ENCODE measurements around the gene MTUS2.

MTUS2 gene

DNA sequence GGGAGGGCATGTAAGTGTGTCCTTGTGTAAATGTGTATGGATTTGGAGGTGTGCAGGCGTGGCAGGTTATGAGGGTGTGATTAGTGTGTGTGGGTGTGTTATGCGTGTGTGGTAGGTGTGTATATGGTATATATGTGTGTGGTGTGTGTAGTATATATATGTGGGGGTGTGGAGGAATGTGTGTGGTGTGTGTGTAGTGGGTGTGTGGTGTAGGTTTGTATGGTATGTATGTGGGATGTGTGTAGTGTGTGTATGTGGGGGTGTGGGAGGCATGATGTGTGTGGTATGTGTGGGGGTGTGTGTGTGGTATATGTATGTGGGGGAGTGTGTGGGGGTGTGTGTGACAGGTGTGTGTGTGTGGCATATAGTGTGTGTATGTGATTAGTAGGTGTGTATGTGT, 671.1 kb downstream of the MTUS2 start:
- no peak for DNase-seq (ENCODE audit: low read depth)
- H3K4me3 ChIP-seq (ENCODE audit: low read length): no peak overlapping the region
- TF ChIP-seq, protein P1, sequence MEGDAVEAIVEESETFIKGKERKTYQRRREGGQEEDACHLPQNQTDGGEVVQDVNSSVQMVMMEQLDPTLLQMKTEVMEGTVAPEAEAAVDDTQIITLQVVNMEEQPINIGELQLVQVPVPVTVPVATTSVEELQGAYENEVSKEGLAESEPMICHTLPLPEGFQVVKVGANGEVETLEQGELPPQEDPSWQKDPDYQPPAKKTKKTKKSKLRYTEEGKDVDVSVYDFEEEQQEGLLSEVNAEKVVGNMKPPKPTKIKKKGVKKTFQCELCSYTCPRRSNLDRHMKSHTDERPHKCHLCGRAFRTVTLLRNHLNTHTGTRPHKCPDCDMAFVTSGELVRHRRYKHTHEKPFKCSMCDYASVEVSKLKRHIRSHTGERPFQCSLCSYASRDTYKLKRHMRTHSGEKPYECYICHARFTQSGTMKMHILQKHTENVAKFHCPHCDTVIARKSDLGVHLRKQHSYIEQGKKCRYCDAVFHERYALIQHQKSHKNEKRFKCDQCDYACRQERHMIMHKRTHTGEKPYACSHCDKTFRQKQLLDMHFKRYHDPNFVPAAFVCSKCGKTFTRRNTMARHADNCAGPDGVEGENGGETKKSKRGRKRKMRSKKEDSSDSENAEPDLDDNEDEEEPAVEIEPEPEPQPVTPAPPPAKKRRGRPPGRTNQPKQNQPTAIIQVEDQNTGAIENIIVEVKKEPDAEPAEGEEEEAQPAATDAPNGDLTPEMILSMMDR (conservative IDR thresholded peaks at IDR 0.05; ENCODE audit: low read depth, low read length): no peak

DNA sequence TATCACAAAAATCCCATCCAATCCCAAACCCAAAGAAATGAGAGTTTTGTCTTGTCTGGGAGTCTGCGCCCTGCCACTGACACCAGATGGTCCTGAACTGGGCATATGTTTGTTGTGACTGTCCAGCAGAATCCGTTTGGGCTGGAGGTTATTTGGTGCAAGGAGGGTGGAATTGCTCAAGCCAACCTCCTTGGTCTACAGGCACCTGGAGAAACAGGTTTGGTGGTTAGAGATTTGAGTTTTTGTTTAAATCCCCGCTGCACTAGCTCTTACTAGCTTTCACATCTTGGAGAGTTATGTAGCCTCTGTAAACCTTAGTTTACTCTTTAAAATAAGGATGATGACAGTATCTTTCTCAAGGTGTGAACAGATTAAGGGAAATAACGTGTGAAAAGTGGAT, 673.7 kb downstream of the MTUS2 start:
- H3K4me3 ChIP-seq (ENCODE audit: low read length): no peak overlapping the region
- DNase-seq (ENCODE audit: low read depth): no peak
- TF ChIP-seq, protein P1 (conservative IDR thresholded peaks at IDR 0.05; ENCODE audit: low read depth, low read length): no peak

DNA sequence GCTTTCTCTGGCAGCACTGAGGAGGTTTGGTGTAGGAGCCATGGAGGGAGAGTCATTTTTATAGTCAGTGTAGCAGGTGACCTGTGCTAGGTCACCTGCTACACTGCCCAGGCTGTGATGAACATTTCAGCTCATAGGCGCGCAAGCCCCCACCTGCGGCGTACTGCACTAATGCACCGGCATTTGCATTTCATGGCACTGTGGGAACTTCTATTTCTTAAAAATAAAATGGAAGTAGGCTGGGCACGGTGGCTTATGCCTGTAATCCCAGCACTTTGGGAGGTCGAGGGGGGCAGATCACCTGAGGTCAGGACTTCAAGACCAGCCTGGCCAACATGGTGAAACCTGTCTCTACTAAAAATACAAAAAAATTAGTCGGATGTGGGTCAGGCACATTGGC, 674.4 kb downstream of the MTUS2 start:
- TF ChIP-seq, protein P1 (conservative IDR thresholded peaks at IDR 0.05; ENCODE audit: low read depth, low read length): no peak
- DNase-seq (ENCODE audit: low read depth): no peak
- H3K4me3 ChIP-seq (ENCODE audit: low read length): no peak overlapping the region

DNA sequence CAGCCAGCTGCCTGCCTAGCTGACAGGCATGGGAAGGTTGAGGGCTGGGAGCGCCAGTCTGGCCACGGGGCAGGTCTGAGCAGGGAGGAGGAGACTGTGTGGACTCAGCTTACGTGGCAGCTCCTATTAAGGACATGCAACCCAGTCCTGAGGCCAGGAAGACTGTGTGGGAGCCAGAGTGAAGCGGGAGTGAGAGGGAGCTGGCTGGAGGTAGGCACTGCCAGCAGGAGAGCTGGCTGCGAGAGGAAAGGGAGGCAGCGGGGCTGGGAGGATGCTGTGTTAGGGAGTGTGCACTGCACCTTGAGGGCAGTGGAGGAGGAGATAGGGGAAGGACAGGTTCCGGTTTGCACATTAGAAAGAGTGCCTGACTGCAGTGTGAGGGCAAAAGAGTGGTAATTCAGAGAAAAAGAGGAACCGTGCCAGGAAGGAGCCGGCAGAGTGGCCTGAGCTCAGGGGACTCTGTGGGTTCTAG, 676.1 kb downstream of the MTUS2 start:
- H3K4me3 ChIP-seq (ENCODE audit: low read length): no peak overlapping the region
- no peak for DNase-seq (ENCODE audit: low read depth)
- TF ChIP-seq, protein P1 (conservative IDR thresholded peaks at IDR 0.05; ENCODE audit: low read depth, low read length): no peak

DNA sequence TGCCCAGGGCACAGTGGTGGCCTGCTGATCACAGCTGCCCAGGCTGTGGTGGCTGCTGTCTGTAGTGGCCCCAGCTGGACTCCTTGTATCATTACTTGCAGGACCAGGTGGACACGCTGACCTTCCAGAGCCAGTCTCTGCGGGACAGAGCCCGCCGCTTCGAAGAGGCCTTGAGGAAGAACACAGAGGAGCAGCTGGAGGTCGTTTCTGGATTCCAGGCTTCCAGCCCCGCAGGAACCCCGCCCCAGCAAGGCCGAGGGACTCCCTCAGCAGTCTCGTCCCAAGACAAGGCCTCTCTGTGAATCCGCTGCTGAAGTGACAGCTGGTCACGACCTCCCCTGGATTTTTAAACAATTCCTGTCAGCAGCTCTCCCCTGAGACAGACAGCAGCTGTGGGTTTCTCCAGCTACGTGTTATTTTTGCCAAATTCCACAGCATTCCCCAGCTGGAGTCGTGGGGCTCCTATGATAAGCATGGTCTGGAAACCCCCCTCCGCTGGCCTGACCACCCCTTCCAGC, 677.1 kb downstream of the MTUS2 start:
- no peak overlapping the region for H3K4me3 ChIP-seq (ENCODE audit: low read length)
- TF ChIP-seq, protein P1 (conservative IDR thresholded peaks at IDR 0.05; ENCODE audit: low read depth, low read length): no peak
- no peak for DNase-seq (ENCODE audit: low read depth)

DNA sequence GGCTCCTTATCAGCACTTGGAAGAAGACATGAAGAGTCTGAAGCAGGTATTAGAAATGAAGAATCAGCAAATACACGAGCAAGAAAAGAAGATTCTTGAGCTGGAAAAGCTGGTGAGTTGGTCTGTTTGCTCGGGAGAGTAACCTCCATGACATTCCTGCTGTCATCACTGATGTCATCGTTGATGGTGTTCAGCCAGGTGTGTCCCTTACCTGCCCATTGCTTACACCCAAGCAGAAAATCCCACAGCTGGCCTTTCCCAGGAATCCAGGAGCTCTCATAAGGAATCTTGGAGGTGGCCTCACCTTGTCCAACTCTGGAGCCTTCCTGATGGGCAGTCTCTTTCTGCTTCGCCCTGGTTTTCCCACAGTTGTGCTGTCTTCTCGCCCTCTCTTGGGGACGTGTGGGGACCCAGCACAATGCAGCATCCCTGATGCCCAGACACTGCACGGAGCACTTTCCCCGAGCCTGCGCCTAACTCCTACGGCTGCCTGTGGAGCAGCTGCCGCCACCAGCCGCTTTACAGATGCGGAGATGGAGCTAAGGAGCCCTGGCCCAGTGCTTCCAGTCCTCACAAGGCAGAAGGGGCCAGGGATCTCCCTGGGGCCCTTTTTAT, 678.4 kb downstream of the MTUS2 start:
- TF ChIP-seq, protein P1 (conservative IDR thresholded peaks at IDR 0.05; ENCODE audit: low read depth, low read length): no peak
- no peak for DNase-seq (ENCODE audit: low read depth)

DNA sequence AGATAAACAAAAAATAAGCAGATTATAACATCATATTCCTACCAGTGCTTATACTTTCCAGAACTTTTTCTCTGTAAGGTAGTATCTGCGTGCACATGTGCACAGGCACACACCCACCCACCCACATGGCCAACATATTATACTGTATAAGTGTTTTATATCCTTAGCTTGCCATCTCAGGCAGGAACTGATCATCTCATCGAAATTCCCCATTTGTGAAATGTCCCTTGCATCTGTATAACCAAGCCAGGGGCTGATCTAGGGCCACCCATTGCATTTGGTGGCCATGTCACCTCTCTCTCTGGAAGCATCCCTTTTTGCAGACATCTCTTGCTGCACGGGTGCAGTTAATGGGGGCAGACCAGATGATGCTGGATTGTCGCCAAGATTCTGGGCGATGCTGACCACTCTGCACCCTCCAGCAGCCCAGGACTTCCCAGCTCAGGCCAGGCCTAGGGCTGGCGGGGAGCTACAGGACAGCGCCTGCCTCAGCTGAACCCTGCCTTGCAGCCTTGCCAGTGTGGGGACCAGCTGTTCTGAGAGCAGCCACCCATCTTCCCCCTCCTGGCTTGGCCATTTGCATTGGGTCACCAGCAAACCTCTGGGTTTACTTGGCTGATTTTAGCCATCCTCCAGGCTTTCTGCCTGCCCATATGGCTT, 679.5 kb downstream of the MTUS2 start:
- DNase-seq (ENCODE audit: low read depth): no peak
- TF ChIP-seq, protein P1 (conservative IDR thresholded peaks at IDR 0.05; ENCODE audit: low read depth, low read length): no peak
- H3K4me3 ChIP-seq (ENCODE audit: low read length): no peak overlapping the region

More for the DNA sequence above, 678.4 kb downstream of the MTUS2 start:
- no peak overlapping the region for H3K4me3 ChIP-seq (ENCODE audit: low read length)
